ENCODE measurements around the gene TBCK. TPM values are rescaled to one million over a fixed set of nuclear protein-coding genes. Genes with fewer than 3 reads are reported as not detected.

The TBCK gene
- total RNA-seq, 1 experiment from 2014 or later, result 25.5 TPM

- no peak for DNase-seq (ENCODE audit: low spot score)
- Histone ChIP-seq H3K4me1 (ENCODE audit: insufficient read depth, low read length, poor library complexity, severe bottlenecking) (peaks cover 12% of the 10 kb centered on the region), H3K4me3 (ENCODE audit: low read depth, low read length, poor library complexity, severe bottlenecking) (no peak overlapping the region), H3K27me3 (replicated peaks; ENCODE audit: insufficient read depth, low read depth, low read length, poor library complexity) (no peaks in the 10 kb centered on the region), H3K36me3 (ENCODE audit: insufficient read depth, low read length, poor library complexity, severe bottlenecking) (no peaks in the 10 kb centered on the region), H3K27ac (ENCODE audit: low read depth, low read length, poor library complexity, severe bottlenecking) (no peak overlapping the region), H3K9me3 (ENCODE audit: low read depth, low read length, poor library complexity, severe bottlenecking) (no peaks in the 10 kb centered on the region)
- ChIA-PET CTCF (interaction anchor here (1.2 kb wide), 1 partner anchor 15 kb away, joined by 4 read pairs; no protein-coding TSS in a partner anchor), POLR2A (ENCODE audit: low non-redundant PET) (interaction anchor here (0.8 kb wide), 1 partner anchor 475 kb away, joined by 7 read pairs; no protein-coding TSS in a partner anchor)
- intact Hi-C loops (cut with micrococcal nuclease; ENCODE audit: unreplicated experiment), result loop anchor here (10.0 kb wide), 1 partner anchor 712 kb away; no protein-coding TSS in a partner anchor
- no TSS peak for BruUV-seq (replicated peaks)
- TF ChIP-seq EZH2 (IDR thresholded peaks at IDR 0.05; ENCODE audit: borderline replicate concordance, low read depth, low read length, poor library complexity, severe bottlenecking), result no peak
- no peak for TF ChIP-seq CTCF (conservative IDR thresholded peaks at IDR 0.05; ENCODE audit: low read depth, low read length)
These were observed 2.9 kb downstream of the TBCK start for GRCh38 chr4:106312997-106313522.

DNA sequence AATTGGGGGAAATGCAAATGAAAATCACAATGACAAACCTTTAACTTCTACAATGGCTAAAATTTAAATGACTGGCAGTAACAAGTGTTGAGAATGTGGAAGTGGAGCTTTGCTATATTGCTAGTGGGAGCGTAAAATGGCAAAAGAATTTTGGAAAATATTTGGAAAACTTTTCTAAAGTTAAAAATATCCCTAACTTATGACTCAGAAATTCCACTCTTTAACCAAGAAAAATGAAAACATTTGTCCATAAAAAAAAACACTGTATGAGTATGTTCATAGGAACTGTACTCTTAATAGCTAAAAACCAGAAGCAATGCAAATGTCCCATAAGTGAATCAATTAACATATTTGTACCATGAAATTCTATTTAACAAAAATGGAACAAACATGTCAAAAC is 3.6 kb downstream of the TBCK start:
- H3K9me3 ChIP-seq (ENCODE audit: low read depth, low read length, poor library complexity, severe bottlenecking), result no peaks in the 10 kb centered on the region
- H3K36me3 ChIP-seq (ENCODE audit: insufficient read depth, low read length, poor library complexity, severe bottlenecking), result no peaks in the 10 kb centered on the region
- TF ChIP-seq EZH2 (IDR thresholded peaks at IDR 0.05; ENCODE audit: borderline replicate concordance, low read depth, low read length, poor library complexity, severe bottlenecking) (no peak), CTCF (conservative IDR thresholded peaks at IDR 0.05; ENCODE audit: low read depth, low read length) (no peak)
- no peak overlapping the region for H3K4me3 ChIP-seq (ENCODE audit: low read depth, low read length, poor library complexity, severe bottlenecking)
- intact Hi-C loops (cut with micrococcal nuclease; ENCODE audit: unreplicated experiment), result loop anchor here (10.0 kb wide), 1 partner anchor 712 kb away; no protein-coding TSS in a partner anchor
- no peaks in the 10 kb centered on the region for H3K27me3 ChIP-seq (replicated peaks; ENCODE audit: insufficient read depth, low read depth, low read length, poor library complexity)
- no peak overlapping the region for H3K27ac ChIP-seq (ENCODE audit: low read depth, low read length, poor library complexity, severe bottlenecking)
- CTCF ChIA-PET, result interaction anchor here (1.2 kb wide), 1 partner anchor 16 kb away, joined by 4 read pairs; no protein-coding TSS in a partner anchor
- BruUV-seq (replicated peaks), result no TSS peak
- no peak for DNase-seq (ENCODE audit: low spot score)
- peaks cover 6% of the 10 kb centered on the region for H3K4me1 ChIP-seq (ENCODE audit: insufficient read depth, low read length, poor library complexity, severe bottlenecking)
- POLR2A ChIA-PET (ENCODE audit: low non-redundant PET), result interaction anchor here (0.8 kb wide), 1 partner anchor 476 kb away, joined by 7 read pairs; no protein-coding TSS in a partner anchor

GRCh38 chr4:106306561-106306960 is 9.4 kb downstream of the TBCK start:
- Histone ChIP-seq H3K27ac (ENCODE audit: low read depth, low read length, poor library complexity, severe bottlenecking) (no peak overlapping the region), H3K36me3 (ENCODE audit: insufficient read depth, low read length, poor library complexity, severe bottlenecking) (peaks cover 7% of the 10 kb centered on the region), H3K4me3 (ENCODE audit: low read depth, low read length, poor library complexity, severe bottlenecking) (no peak overlapping the region), H3K4me1 (ENCODE audit: insufficient read depth, low read length, poor library complexity, severe bottlenecking) (no peaks in the 10 kb centered on the region), H3K27me3 (replicated peaks; ENCODE audit: insufficient read depth, low read depth, low read length, poor library complexity) (no peaks in the 10 kb centered on the region), H3K9me3 (ENCODE audit: low read depth, low read length, poor library complexity, severe bottlenecking) (no peaks in the 10 kb centered on the region)
- no TSS peak for BruUV-seq (replicated peaks)
- POLR2A ChIA-PET (ENCODE audit: low non-redundant PET), result no interaction called here
- CTCF ChIA-PET, result no interaction called here
- DNase-seq (ENCODE audit: low spot score), result no peak
- TF ChIP-seq EZH2 (IDR thresholded peaks at IDR 0.05; ENCODE audit: borderline replicate concordance, low read depth, low read length, poor library complexity, severe bottlenecking), result no peak
- TF ChIP-seq CTCF (conservative IDR thresholded peaks at IDR 0.05; ENCODE audit: low read depth, low read length), result no peak
- intact Hi-C loops (cut with micrococcal nuclease; ENCODE audit: unreplicated experiment), result no loop called here

Data from A673 (cell line).